Liver (tissue), 9 donors: Measurements from ENCODE around the gene CD164L2. TPM values are rescaled to one million over a fixed set of nuclear protein-coding genes. Genes with fewer than 3 reads are reported as not detected.

Experiments
- DNase-seq: peaks from one replicate; pipeline ENCODE4 v3.0.0-alpha.2; 2017; ENCODE audit warnings: low spot score
- H3K27ac ChIP-seq, 2 donors: one replicate each; pipeline ENCODE4 v1.7.0; 2013; ENCODE audit warnings: inconsistent platforms in 2 of 2, low read length in 2 of 2, control low read depth in 1 of 2, low read depth in 1 of 2, mild to moderate bottlenecking in 1 of 2
- H3K27me3 ChIP-seq, 4 donors: one replicate each; pipeline versions ENCODE4 v1.6.1 to v1.7.0; 2013; ENCODE audit warnings: low read length in 3 of 4, inconsistent platforms in 1 of 4, mild to moderate bottlenecking in 1 of 4, moderate library complexity in 1 of 4; ENCODE audit not compliant: control insufficient read depth in 4 of 4, insufficient read depth in 4 of 4
- H3K36me3 ChIP-seq, 4 donors: one replicate each; pipeline versions ENCODE4 v1.6.1 to v1.7.0; 2013; ENCODE audit warnings: low read length in 3 of 4, mild to moderate bottlenecking in 3 of 4, low read depth in 1 of 4, moderate library complexity in 1 of 4; ENCODE audit not compliant: control insufficient read depth in 4 of 4, insufficient read depth in 3 of 4
- H3K4me1 ChIP-seq, 4 donors: one replicate each; pipeline versions ENCODE4 v1.6.1 to v1.7.0; 2013; ENCODE audit warnings: low read length in 3 of 4, mild to moderate bottlenecking in 3 of 4, moderate library complexity in 1 of 4; ENCODE audit not compliant: control insufficient read depth in 4 of 4, insufficient read depth in 4 of 4
- H3K4me3 ChIP-seq, 3 donors: one replicate each; pipeline versions ENCODE4 v1.6.1 to v1.7.0; 2013; ENCODE audit warnings: low read length in 3 of 3, control low read depth in 1 of 3, low read depth in 1 of 3, mild to moderate bottlenecking in 1 of 3
- H3K9ac ChIP-seq, 2 donors: one replicate each; pipeline ENCODE4 v1.7.0; 2013; ENCODE audit warnings: low read length in 2 of 2, mild to moderate bottlenecking in 2 of 2, moderate library complexity in 2 of 2, control low read depth in 1 of 2, low read depth in 1 of 2
- H3K9me3 ChIP-seq, 4 donors: one replicate each; pipeline versions ENCODE4 v1.6.1 to v1.7.0; 2013; ENCODE audit warnings: low read length in 3 of 4; ENCODE audit not compliant: control insufficient read depth in 4 of 4
- ATF3 ChIP-seq: IDR thresholded peaks from 2 replicates; pipeline ENCODE4 v1.6.1; 2016; ENCODE audit warnings: antibody characterized with exemption
- CTCF ChIP-seq: fragments of 150-350 bp; IDR thresholded peaks from 2 replicates; pipeline ENCODE4 v1.5.1; 2017; ENCODE audit warnings: improper control_type of control experiment, low read depth, low read length; ENCODE audit not compliant: missing input control
- EGR1 ChIP-seq, 2 donors: IDR thresholded peaks; 2 replicates each; pipeline ENCODE4 v1.6.1; 2016 to 2018; ENCODE audit warnings: antibody characterized with exemption in 2 of 2, low read depth in 2 of 2
- FOXA2 ChIP-seq: IDR thresholded peaks from 2 replicates; pipeline ENCODE4 v1.6.1; 2016; ENCODE audit warnings: antibody characterized with exemption
- GABPA ChIP-seq, 2 donors: IDR thresholded peaks in 1 of 2; conservative IDR thresholded peaks in 1 of 2; 2 replicates each; pipeline ENCODE4 v1.6.1; 2016; ENCODE audit warnings: antibody characterized with exemption in 2 of 2, mild to moderate bottlenecking in 1 of 2, moderate library complexity in 1 of 2
- HNF4A ChIP-seq, 2 donors: conservative IDR thresholded peaks; 2 replicates each; pipeline ENCODE4 v1.6.1; 2016; ENCODE audit warnings: antibody characterized with exemption in 2 of 2, mild to moderate bottlenecking in 2 of 2
- MAX ChIP-seq: IDR thresholded peaks from 2 replicates; pipeline ENCODE4 v1.6.1; 2016; ENCODE audit warnings: antibody characterized with exemption
- NR2F2 ChIP-seq: IDR thresholded peaks from 2 replicates; pipeline ENCODE4 v1.6.1; 2016; ENCODE audit warnings: antibody characterized with exemption
- RAD21 ChIP-seq, 2 donors: IDR thresholded peaks; 2 replicates each; pipeline ENCODE4 v1.6.1; 2016; ENCODE audit warnings: antibody characterized with exemption in 2 of 2, mild to moderate bottlenecking in 2 of 2
- SP1 ChIP-seq: IDR thresholded peaks from 2 replicates; pipeline ENCODE4 v1.6.1; 2018; ENCODE audit warnings: antibody characterized with exemption, mild to moderate bottlenecking
- TAF1 ChIP-seq: conservative IDR thresholded peaks from 2 replicates; pipeline ENCODE4 v1.6.1; 2016; ENCODE audit warnings: antibody characterized with exemption, mild to moderate bottlenecking
- YY1 ChIP-seq: IDR thresholded peaks from 2 replicates; pipeline ENCODE4 v1.6.1; 2016; ENCODE audit warnings: antibody characterized with exemption, mild to moderate bottlenecking
- ZBTB33 ChIP-seq: IDR thresholded peaks from 2 replicates; pipeline ENCODE4 v1.6.1; 2016; ENCODE audit warnings: antibody characterized with exemption
- WGBS: extraction: QIAGEN DNeasy Blood & Tissue Kit; methylation state at CpG from one replicate; pipeline ENCODE4 v1.1.7; 2013; 5-methylcytosine and 5-hydroxymethylcytosine counted together
- polyA plus RNA-seq, 2 donors: library from polyadenylated mRNA; stranded (reverse) in 1 of 2; unstranded in 1 of 2; fragments of 200-250 nt in 1 of 2; fragments of >200 nt in 1 of 2; fragmentation: Nextera tagmentation in 1 of 2; extraction: Ambion mirVana in 1 of 2; gene quantifications; one replicate each; pipeline versions ENCODE4 v1.2.1 to v1.2.3, GENCODE V29; 2013 to 2015
- total RNA-seq, 2 donors: library from RNA; depleted of rRNA; stranded (reverse); fragments of >200 nt; gene quantifications; one replicate each; pipeline ENCODE4 v1.2.3, GENCODE V29; 2014
- TF ChIP-seq, protein P1 (sequence below): IDR thresholded peaks from 2 replicates; pipeline ENCODE4 v1.6.1; 2016; ENCODE audit warnings: antibody characterized with exemption, mild to moderate bottlenecking
- donor health status: healthy.
- donor health status: healthy.
- donor health status: healthy.
- donor health status: healthy.
- donor health status: healthy.

CD164L2 gene
- total and polyA plus RNA-seq, 4 donors, result not detected

DNA sequence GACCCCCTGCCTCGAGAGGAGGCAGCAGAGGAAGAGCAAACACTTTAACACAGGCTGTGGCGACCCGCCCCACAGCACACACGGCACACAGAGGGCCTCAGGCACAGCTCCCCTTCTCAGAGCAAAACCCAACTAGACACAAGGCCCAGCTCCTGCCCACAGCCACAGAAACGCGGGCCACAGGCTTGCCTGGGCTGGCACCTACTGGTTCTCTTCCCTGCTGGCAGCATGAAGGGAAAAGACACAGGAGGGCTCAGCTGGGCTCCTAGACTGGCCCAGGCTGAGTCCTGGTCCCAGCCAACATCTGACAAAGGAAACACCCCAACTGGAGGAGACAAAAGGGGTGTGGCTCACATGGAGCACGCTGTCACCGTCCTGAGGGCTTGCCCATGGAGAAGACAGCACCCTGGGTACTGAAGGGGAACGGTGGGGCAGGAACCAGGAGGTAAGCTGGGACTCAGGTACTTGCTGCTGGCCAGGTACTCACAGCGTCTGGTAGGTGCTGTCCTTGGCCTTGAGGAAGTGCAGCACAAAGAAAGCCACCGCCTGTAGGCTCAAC, 3.5 kb downstream of the CD164L2 start:
- H3K27ac ChIP-seq, result no peak overlapping the region
- no peaks in the 10 kb centered on the region for H3K4me1 ChIP-seq
- no peaks in the 10 kb centered on the region for H3K36me3 ChIP-seq
- TF ChIP-seq ATF3 (no peak), HNF4A (conservative IDR thresholded peaks at IDR 0.05) (no peak), YY1 (no peak), TAF1 (no peak), SP1 (no peak), CTCF (no peak)
- 85% methylated on average over 11 of the region's 11 CpGs for WGBS
- no peak overlapping the region for H3K9ac ChIP-seq
- H3K27me3 ChIP-seq, result no peaks in the 10 kb centered on the region
- H3K4me3 ChIP-seq, result no peak overlapping the region
- DNase-seq, result no peak
- H3K9me3 ChIP-seq, result no peaks in the 10 kb centered on the region

DNA sequence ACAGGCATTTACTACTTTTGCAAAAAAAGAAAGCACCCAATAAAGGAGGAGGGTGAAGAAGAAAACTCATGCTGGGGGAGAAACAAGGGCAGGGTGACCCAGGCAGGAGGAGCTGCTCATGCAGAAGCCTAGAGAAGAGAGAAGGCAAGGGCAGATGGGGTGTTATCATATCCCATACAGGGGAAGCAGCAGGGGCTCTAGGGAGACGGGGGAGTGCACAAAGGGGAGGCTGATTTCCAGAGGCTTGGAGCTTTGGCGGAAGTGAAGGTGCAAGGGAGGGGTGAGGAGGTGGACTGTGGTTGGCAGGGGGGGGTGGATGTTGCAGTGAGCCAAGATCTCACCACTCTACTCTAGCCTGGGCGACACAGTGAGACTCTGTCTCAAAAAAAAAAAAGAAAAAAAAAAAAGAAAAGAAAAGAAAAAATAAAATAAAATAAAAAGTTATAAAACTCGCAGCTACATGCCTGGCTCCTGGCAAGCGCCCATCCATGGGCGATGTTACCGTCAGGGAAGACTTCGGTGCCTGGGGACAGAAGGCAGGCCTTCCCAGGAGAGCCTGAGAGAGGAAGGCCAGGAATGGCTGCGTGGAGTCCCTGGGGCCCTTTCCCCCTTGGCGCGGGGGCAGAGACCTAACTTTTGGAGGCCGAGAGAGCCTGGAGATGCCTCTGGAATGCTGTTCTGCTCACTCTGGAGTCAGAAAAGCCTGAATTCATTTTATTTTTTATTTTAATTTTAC, 5.2 kb downstream of the CD164L2 start:
- no peak overlapping the region for H3K4me3 ChIP-seq
- H3K4me1 ChIP-seq, result no peaks in the 10 kb centered on the region
- H3K9ac ChIP-seq, result no peak overlapping the region
- TF ChIP-seq MAX, result no peak
- TF ChIP-seq, protein P1, sequence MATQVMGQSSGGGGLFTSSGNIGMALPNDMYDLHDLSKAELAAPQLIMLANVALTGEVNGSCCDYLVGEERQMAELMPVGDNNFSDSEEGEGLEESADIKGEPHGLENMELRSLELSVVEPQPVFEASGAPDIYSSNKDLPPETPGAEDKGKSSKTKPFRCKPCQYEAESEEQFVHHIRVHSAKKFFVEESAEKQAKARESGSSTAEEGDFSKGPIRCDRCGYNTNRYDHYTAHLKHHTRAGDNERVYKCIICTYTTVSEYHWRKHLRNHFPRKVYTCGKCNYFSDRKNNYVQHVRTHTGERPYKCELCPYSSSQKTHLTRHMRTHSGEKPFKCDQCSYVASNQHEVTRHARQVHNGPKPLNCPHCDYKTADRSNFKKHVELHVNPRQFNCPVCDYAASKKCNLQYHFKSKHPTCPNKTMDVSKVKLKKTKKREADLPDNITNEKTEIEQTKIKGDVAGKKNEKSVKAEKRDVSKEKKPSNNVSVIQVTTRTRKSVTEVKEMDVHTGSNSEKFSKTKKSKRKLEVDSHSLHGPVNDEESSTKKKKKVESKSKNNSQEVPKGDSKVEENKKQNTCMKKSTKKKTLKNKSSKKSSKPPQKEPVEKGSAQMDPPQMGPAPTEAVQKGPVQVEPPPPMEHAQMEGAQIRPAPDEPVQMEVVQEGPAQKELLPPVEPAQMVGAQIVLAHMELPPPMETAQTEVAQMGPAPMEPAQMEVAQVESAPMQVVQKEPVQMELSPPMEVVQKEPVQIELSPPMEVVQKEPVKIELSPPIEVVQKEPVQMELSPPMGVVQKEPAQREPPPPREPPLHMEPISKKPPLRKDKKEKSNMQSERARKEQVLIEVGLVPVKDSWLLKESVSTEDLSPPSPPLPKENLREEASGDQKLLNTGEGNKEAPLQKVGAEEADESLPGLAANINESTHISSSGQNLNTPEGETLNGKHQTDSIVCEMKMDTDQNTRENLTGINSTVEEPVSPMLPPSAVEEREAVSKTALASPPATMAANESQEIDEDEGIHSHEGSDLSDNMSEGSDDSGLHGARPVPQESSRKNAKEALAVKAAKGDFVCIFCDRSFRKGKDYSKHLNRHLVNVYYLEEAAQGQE, result no peak
- TF ChIP-seq NR2F2, result no peak
- TF ChIP-seq EGR1 (IDR thresholded peaks at IDR 0.05; ENCODE audit: low read depth in 2 of 2), result no peak
- TF ChIP-seq GABPA (IDR thresholded peaks at IDR 0.05 in 1 of 2, conservative IDR thresholded peaks at IDR 0.05 in 1 of 2), result no peak
- TF ChIP-seq FOXA2, result no peak
- no peak for TF ChIP-seq TAF1
- no peak for TF ChIP-seq RAD21 (IDR thresholded peaks at IDR 0.05)
- no peak for TF ChIP-seq YY1
- TF ChIP-seq ZBTB33, result no peak
- TF ChIP-seq HNF4A (conservative IDR thresholded peaks at IDR 0.05), result no peak
- no peaks in the 10 kb centered on the region for H3K9me3 ChIP-seq
- 91% methylated on average over 12 of the region's 12 CpGs for WGBS
- no peak overlapping the region for H3K27ac ChIP-seq
- H3K36me3 ChIP-seq, result no peaks in the 10 kb centered on the region
- H3K27me3 ChIP-seq, result no peaks in the 10 kb centered on the region
- no peak for DNase-seq
